H1 (cell line): ENCODE measurements around the gene CTNND2. TPM values are rescaled to one million over a fixed set of nuclear protein-coding genes. Genes with fewer than 3 reads are reported as not detected.

Experiments used
- BACH1 ChIP-seq: IDR thresholded peaks from 2 replicates; pipeline ENCODE4 v1.6.1; 2012; ENCODE audit warnings: low read length, improper control_type of control experiment
- GABPA ChIP-seq: IDR thresholded peaks from 2 replicates; pipeline ENCODE4 v1.6.1; 2011; ENCODE audit warnings: mild to moderate bottlenecking, low read length, moderate library complexity, borderline replicate concordance; ENCODE audit not compliant: insufficient read depth
- NANOG ChIP-seq: IDR thresholded peaks from 2 replicates; pipeline ENCODE4 v1.6.1; 2011; ENCODE audit warnings: low read length, low read depth, mild to moderate bottlenecking, inconsistent platforms; ENCODE audit not compliant: insufficient read depth, poor library complexity, severe bottlenecking
- SAP30 ChIP-seq: fragments of 300-600 bp; sonication (generic); IDR thresholded peaks from 2 replicates; pipeline ENCODE4 v1.7.1; 2012; ENCODE audit warnings: low read length, moderate library complexity, mild to moderate bottlenecking, inconsistent platforms; ENCODE audit not compliant: insufficient read depth, insufficient replicate concordance
- SP2 ChIP-seq: IDR thresholded peaks from 2 replicates; pipeline ENCODE4 v1.6.1; 2012; ENCODE audit warnings: mild to moderate bottlenecking, low read length, inconsistent platforms
- polyA plus RNA-seq, 7 experiments: library from polyadenylated mRNA; depleted of rRNA in 3 of 7; stranded (reverse) in 5 of 7; unstranded in 2 of 7; fragments of >200 nt in 5 of 7; fragments of 200-250 nt in 2 of 7; gene quantifications; 1 replicate in 5 of 7; 2 replicates in 1 of 7; 4 replicates in 1 of 7; pipeline versions ENCODE4 v1.2.1 to v1.2.3, GENCODE V29; 2011 to 2013; ENCODE audit warnings: missing spikeins in 2 of 7, mixed read lengths in 2 of 7
- total RNA-seq: library from RNA; stranded (reverse); fragmentation: NEBNext Ultra II Directional; extraction: Animal tissue kit (Norgen Biotek cat#: 25700); gene quantifications from 2 replicates; pipeline ENCODE4 v1.2.1, GENCODE V29; 2021
- TF ChIP-seq, protein P1 (sequence below): fragments of 300-600 bp; sonication (generic); IDR thresholded peaks from 2 replicates; pipeline ENCODE4 v1.7.1; 2012; ENCODE audit warnings: low read length, moderate library complexity, mild to moderate bottlenecking, inconsistent platforms; ENCODE audit not compliant: insufficient replicate concordance
- TF ChIP-seq, protein P2 (sequence below): IDR thresholded peaks from 2 replicates; pipeline ENCODE4 v1.6.1; 2012; ENCODE audit warnings: low read length, inconsistent platforms

CTNND2 gene
- total and polyA plus RNA-seq, 2 of the 8 experiments (the other 6 are each of a cell fraction or from before 2014, with no cell fraction given) = 7.4 to 14.2 TPM

DNA sequence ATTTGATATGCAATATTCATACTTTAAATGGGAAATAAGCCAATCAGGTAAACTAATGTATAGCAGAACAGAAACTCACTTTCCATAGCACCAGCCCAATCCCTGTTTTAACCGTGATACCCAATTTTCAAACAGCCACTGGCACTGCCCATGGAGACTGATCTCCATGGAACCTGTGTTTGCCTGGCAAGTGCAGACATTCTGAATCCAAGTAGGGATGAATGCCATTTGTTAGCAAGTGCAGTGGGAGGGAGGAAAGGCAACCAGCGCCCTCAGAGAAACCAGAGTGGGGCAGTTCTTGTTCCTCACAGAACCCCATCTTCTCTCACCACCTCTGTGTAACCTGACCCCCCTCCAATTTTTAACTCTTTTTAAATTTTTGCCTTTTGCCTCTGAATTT, 229.1 kb downstream of the CTNND2 start (continued):
- TF ChIP-seq SAP30 (no peak), NANOG (no peak), GABPA (no peak), SP2 (no peak), BACH1 (no peak)
- TF ChIP-seq, protein P1, sequence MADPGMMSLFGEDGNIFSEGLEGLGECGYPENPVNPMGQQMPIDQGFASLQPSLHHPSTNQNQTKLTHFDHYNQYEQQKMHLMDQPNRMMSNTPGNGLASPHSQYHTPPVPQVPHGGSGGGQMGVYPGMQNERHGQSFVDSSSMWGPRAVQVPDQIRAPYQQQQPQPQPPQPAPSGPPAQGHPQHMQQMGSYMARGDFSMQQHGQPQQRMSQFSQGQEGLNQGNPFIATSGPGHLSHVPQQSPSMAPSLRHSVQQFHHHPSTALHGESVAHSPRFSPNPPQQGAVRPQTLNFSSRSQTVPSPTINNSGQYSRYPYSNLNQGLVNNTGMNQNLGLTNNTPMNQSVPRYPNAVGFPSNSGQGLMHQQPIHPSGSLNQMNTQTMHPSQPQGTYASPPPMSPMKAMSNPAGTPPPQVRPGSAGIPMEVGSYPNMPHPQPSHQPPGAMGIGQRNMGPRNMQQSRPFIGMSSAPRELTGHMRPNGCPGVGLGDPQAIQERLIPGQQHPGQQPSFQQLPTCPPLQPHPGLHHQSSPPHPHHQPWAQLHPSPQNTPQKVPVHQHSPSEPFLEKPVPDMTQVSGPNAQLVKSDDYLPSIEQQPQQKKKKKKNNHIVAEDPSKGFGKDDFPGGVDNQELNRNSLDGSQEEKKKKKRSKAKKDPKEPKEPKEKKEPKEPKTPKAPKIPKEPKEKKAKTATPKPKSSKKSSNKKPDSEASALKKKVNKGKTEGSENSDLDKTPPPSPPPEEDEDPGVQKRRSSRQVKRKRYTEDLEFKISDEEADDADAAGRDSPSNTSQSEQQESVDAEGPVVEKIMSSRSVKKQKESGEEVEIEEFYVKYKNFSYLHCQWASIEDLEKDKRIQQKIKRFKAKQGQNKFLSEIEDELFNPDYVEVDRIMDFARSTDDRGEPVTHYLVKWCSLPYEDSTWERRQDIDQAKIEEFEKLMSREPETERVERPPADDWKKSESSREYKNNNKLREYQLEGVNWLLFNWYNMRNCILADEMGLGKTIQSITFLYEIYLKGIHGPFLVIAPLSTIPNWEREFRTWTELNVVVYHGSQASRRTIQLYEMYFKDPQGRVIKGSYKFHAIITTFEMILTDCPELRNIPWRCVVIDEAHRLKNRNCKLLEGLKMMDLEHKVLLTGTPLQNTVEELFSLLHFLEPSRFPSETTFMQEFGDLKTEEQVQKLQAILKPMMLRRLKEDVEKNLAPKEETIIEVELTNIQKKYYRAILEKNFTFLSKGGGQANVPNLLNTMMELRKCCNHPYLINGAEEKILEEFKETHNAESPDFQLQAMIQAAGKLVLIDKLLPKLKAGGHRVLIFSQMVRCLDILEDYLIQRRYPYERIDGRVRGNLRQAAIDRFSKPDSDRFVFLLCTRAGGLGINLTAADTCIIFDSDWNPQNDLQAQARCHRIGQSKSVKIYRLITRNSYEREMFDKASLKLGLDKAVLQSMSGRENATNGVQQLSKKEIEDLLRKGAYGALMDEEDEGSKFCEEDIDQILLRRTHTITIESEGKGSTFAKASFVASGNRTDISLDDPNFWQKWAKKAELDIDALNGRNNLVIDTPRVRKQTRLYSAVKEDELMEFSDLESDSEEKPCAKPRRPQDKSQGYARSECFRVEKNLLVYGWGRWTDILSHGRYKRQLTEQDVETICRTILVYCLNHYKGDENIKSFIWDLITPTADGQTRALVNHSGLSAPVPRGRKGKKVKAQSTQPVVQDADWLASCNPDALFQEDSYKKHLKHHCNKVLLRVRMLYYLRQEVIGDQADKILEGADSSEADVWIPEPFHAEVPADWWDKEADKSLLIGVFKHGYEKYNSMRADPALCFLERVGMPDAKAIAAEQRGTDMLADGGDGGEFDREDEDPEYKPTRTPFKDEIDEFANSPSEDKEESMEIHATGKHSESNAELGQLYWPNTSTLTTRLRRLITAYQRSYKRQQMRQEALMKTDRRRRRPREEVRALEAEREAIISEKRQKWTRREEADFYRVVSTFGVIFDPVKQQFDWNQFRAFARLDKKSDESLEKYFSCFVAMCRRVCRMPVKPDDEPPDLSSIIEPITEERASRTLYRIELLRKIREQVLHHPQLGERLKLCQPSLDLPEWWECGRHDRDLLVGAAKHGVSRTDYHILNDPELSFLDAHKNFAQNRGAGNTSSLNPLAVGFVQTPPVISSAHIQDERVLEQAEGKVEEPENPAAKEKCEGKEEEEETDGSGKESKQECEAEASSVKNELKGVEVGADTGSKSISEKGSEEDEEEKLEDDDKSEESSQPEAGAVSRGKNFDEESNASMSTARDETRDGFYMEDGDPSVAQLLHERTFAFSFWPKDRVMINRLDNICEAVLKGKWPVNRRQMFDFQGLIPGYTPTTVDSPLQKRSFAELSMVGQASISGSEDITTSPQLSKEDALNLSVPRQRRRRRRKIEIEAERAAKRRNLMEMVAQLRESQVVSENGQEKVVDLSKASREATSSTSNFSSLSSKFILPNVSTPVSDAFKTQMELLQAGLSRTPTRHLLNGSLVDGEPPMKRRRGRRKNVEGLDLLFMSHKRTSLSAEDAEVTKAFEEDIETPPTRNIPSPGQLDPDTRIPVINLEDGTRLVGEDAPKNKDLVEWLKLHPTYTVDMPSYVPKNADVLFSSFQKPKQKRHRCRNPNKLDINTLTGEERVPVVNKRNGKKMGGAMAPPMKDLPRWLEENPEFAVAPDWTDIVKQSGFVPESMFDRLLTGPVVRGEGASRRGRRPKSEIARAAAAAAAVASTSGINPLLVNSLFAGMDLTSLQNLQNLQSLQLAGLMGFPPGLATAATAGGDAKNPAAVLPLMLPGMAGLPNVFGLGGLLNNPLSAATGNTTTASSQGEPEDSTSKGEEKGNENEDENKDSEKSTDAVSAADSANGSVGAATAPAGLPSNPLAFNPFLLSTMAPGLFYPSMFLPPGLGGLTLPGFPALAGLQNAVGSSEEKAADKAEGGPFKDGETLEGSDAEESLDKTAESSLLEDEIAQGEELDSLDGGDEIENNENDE = no peak
- TF ChIP-seq, protein P2, sequence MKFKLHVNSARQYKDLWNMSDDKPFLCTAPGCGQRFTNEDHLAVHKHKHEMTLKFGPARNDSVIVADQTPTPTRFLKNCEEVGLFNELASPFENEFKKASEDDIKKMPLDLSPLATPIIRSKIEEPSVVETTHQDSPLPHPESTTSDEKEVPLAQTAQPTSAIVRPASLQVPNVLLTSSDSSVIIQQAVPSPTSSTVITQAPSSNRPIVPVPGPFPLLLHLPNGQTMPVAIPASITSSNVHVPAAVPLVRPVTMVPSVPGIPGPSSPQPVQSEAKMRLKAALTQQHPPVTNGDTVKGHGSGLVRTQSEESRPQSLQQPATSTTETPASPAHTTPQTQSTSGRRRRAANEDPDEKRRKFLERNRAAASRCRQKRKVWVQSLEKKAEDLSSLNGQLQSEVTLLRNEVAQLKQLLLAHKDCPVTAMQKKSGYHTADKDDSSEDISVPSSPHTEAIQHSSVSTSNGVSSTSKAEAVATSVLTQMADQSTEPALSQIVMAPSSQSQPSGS = no peak
- TF ChIP-seq, all 59 proteins: peak for 0
